Measurements from ENCODE around the gene TLE3. TPM values are rescaled to one million over a fixed set of nuclear protein-coding genes. Genes with fewer than 3 reads are reported as not detected.

Gene TLE3
- total RNA-seq, 4 donors from 2014 or later = 4.6 to 35.3 (median 13.3) TPM

DNA sequence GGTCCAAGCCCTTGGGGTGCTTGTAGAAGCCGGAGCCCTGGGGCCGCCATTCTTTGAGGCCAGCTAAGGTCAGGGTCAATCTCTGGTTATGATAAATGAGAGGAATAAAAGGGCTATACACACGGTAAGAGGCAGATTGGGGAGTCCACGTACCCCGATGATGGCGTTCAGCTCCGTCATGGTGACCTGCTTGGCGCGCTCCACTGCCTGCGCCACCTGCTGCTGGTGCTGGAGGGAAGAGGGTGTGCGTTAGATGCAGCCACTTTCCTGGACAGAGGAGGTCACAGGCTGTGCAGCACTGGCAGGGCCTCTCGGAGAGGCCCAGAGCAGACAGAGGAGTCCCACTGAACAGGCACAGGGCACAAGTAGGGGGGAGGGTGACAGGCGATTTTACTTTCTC lies 23.3 kb downstream of the TLE3 start:
- intact Hi-C loops (cut with DNase I; ENCODE audit: low total_unique reads) (no loop called here), in situ Hi-C loops (cut with MboI; ENCODE audit: low sequenced_read_pairs in 4 of 4) (no loop called here)
- no peaks in the 10 kb centered on the region for H3K27me3 ChIP-seq
- H3K4me1 ChIP-seq = peaks cover 20 to 21% of the 10 kb centered on the region in 2 donors
- H3K36me3 ChIP-seq = peaks cover 0 to 20% of the 10 kb centered on the region in 2 donors
- TF ChIP-seq, protein P1, sequence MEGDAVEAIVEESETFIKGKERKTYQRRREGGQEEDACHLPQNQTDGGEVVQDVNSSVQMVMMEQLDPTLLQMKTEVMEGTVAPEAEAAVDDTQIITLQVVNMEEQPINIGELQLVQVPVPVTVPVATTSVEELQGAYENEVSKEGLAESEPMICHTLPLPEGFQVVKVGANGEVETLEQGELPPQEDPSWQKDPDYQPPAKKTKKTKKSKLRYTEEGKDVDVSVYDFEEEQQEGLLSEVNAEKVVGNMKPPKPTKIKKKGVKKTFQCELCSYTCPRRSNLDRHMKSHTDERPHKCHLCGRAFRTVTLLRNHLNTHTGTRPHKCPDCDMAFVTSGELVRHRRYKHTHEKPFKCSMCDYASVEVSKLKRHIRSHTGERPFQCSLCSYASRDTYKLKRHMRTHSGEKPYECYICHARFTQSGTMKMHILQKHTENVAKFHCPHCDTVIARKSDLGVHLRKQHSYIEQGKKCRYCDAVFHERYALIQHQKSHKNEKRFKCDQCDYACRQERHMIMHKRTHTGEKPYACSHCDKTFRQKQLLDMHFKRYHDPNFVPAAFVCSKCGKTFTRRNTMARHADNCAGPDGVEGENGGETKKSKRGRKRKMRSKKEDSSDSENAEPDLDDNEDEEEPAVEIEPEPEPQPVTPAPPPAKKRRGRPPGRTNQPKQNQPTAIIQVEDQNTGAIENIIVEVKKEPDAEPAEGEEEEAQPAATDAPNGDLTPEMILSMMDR (IDR thresholded peaks at IDR 0.05 in 4 of 5, conservative IDR thresholded peaks at IDR 0.05 in 1 of 5) = no peak
- no peak for TF ChIP-seq POLR2A (IDR thresholded peaks at IDR 0.05)
- H3K4me3 ChIP-seq = no peak overlapping the region
- DNase-seq = no peak
- H3K27ac ChIP-seq = no peak overlapping the region
- ATAC-seq = no peak
- H3K9me3 ChIP-seq = no peaks in the 10 kb centered on the region

- ATAC-seq = no peak
- Histone ChIP-seq H3K27me3 (no peaks in the 10 kb centered on the region), H3K9me3 (no peaks in the 10 kb centered on the region), H3K4me1 (peaks cover 15% of the 10 kb centered on the region in 2 donors), H3K27ac (no peak overlapping the region), H3K36me3 (peaks cover 0 to 26% of the 10 kb centered on the region in 2 donors), H3K4me3 (no peak overlapping the region)
- TF ChIP-seq POLR2A (IDR thresholded peaks at IDR 0.05) = no peak
- TF ChIP-seq, protein P1 (IDR thresholded peaks at IDR 0.05 in 4 of 5, conservative IDR thresholded peaks at IDR 0.05 in 1 of 5) = no peak
- in situ Hi-C loops (cut with MboI; ENCODE audit: low sequenced_read_pairs in 4 of 4) = no loop called here
- intact Hi-C loops (cut with DNase I; ENCODE audit: low total_unique reads) = no loop called here
- no peak for DNase-seq
Measured at GRCh38 chr15:70072479-70072878, 25.2 kb downstream of the TLE3 start.

- ATAC-seq = no peak
- no peak for DNase-seq
- Histone ChIP-seq H3K27me3 (no peaks in the 10 kb centered on the region), H3K4me3 (no peak overlapping the region), H3K36me3 (peaks cover 0 to 26% of the 10 kb centered on the region in 2 donors), H3K27ac (no peak overlapping the region), H3K4me1 (peaks cover 8 to 9% of the 10 kb centered on the region in 2 donors), H3K9me3 (no peaks in the 10 kb centered on the region)
- in situ Hi-C loops (cut with MboI; ENCODE audit: low sequenced_read_pairs in 4 of 4) (no loop called here), intact Hi-C loops (cut with DNase I; ENCODE audit: low total_unique reads) (no loop called here)
- TF ChIP-seq, protein P1 (IDR thresholded peaks at IDR 0.05 in 4 of 5, conservative IDR thresholded peaks at IDR 0.05 in 1 of 5) = no peak
- TF ChIP-seq POLR2A (IDR thresholded peaks at IDR 0.05) = no peak
Measured at GRCh38 chr15:70071799-70072198, 25.9 kb downstream of the TLE3 start.

GRCh38 chr15:70069716-70070115 lies 28.0 kb downstream of the TLE3 start:
- ATAC-seq = no peak
- Histone ChIP-seq H3K36me3 (peaks cover 0 to 20% of the 10 kb centered on the region in 2 donors), H3K27me3 (no peaks in the 10 kb centered on the region), H3K27ac (no peak overlapping the region), H3K4me3 (no peak overlapping the region), H3K9me3 (no peaks in the 10 kb centered on the region), H3K4me1 (peaks cover 7 to 12% of the 10 kb centered on the region in 2 donors)
- intact Hi-C loops (cut with DNase I; ENCODE audit: low total_unique reads) = no loop called here
- in situ Hi-C loops (cut with MboI; ENCODE audit: low sequenced_read_pairs in 4 of 4) = no loop called here
- TF ChIP-seq POLR2A (IDR thresholded peaks at IDR 0.05) = no peak
- TF ChIP-seq, protein P1 (IDR thresholded peaks at IDR 0.05 in 4 of 5, conservative IDR thresholded peaks at IDR 0.05 in 1 of 5) = no peak
- no peak for DNase-seq

Measured in gastrocnemius medialis (tissue), 4 donors.